HEK293 (cell line): Measurements from ENCODE around the gene WDR44.
A peak's percentile ranks its signal among the peaks of the same experiment; 100 is the strongest.

ENCODE experiments used
- CTCF ChIP-seq: fragments of 450-650 bp; formaldehyde crosslinking; IDR thresholded peaks from 2 replicates; pipeline ENCODE4 v1.5.1; 2016; ENCODE audit warnings: missing biosample characterization, missing genetic modification characterization
- ELK4 ChIP-seq: IDR thresholded peaks from 2 replicates; pipeline ENCODE4 v1.6.1; 2011; ENCODE audit warnings: mild to moderate bottlenecking, low read depth, low read length, borderline replicate concordance
- GLI4 ChIP-seq: fragments of 450-650 bp; formaldehyde crosslinking; IDR thresholded peaks from 2 replicates; pipeline ENCODE4 v1.5.1; 2016; ENCODE audit warnings: missing biosample characterization, missing genetic modification characterization
- HOXA7 ChIP-seq: sonication (generic); formaldehyde crosslinking; IDR thresholded peaks from 2 replicates; pipeline ENCODE4 v1.8.1; 2022; ENCODE audit warnings: missing genetic modification reagents, borderline replicate concordance
- KLF1 ChIP-seq: fragments of 450-650 bp; formaldehyde crosslinking; IDR thresholded peaks from 2 replicates; pipeline ENCODE4 v1.5.1; 2016; ENCODE audit warnings: missing biosample characterization, missing genetic modification characterization
- KLF8 ChIP-seq: fragments of 450-650 bp; formaldehyde crosslinking; IDR thresholded peaks from 2 replicates; pipeline ENCODE4 v1.5.1; 2016; ENCODE audit warnings: missing biosample characterization, missing genetic modification characterization
- MEIS1 ChIP-seq: sonication (generic); formaldehyde crosslinking; IDR thresholded peaks from 2 replicates; pipeline ENCODE4 v1.8.1; 2022; ENCODE audit warnings: missing genetic modification reagents, mild to moderate bottlenecking, borderline replicate concordance
- PBX3 ChIP-seq: sonication (generic); formaldehyde crosslinking; IDR thresholded peaks from 2 replicates; pipeline ENCODE4 v1.8.1; 2022; ENCODE audit warnings: mild to moderate bottlenecking, moderate library complexity, missing genetic modification reagents
- SCRT2 ChIP-seq: fragments of 450-650 bp; formaldehyde crosslinking; IDR thresholded peaks from 2 replicates; pipeline ENCODE4 v1.5.1; 2016; ENCODE audit warnings: missing biosample characterization, missing genetic modification characterization
- WT1 ChIP-seq: fragments of 450-650 bp; formaldehyde crosslinking; IDR thresholded peaks from 2 replicates; pipeline ENCODE4 v1.5.1; 2016; ENCODE audit warnings: missing biosample characterization, missing genetic modification characterization
- YY1 ChIP-seq: fragments of 450-650 bp; formaldehyde crosslinking; IDR thresholded peaks from 2 replicates; pipeline ENCODE4 v1.5.1; 2018; ENCODE audit warnings: missing biosample characterization, missing genetic modification characterization
- ZBTB11 ChIP-seq: fragments of 450-650 bp; formaldehyde crosslinking; conservative IDR thresholded peaks from 2 replicates; pipeline ENCODE4 v1.5.1; 2016; ENCODE audit warnings: low read depth, missing biosample characterization, missing genetic modification characterization
- ZBTB20 ChIP-seq: fragments of 450-650 bp; formaldehyde crosslinking; IDR thresholded peaks from 2 replicates; pipeline ENCODE4 v1.5.1; 2016; ENCODE audit warnings: missing biosample characterization, missing genetic modification characterization
- ZBTB49 ChIP-seq: fragments of 450-650 bp; formaldehyde crosslinking; IDR thresholded peaks from 2 replicates; pipeline ENCODE4 v1.5.1; 2016; ENCODE audit warnings: missing biosample characterization, missing genetic modification characterization, low read depth
- ZBTB7A ChIP-seq: fragments of 450-650 bp; formaldehyde crosslinking; IDR thresholded peaks from 2 replicates; pipeline ENCODE4 v1.5.1; 2016; ENCODE audit warnings: low read depth, missing biosample characterization, missing genetic modification characterization
- ZIC2 ChIP-seq: fragments of 450-650 bp; formaldehyde crosslinking; IDR thresholded peaks from 2 replicates; pipeline ENCODE4 v1.5.1; 2016; ENCODE audit warnings: missing biosample characterization, missing genetic modification characterization
- ZNF19 ChIP-seq: fragments of 450-650 bp; formaldehyde crosslinking; IDR thresholded peaks from 2 replicates; pipeline ENCODE4; 2016; ENCODE audit warnings: missing biosample characterization, missing genetic modification characterization, low read depth
- ZNF311 ChIP-seq: fragments of 450-650 bp; formaldehyde crosslinking; IDR thresholded peaks from 2 replicates; pipeline ENCODE4 v1.5.1; 2017; ENCODE audit warnings: missing biosample characterization, missing genetic modification characterization, borderline replicate concordance
- ZNF362 ChIP-seq: fragments of 450-650 bp; formaldehyde crosslinking; IDR thresholded peaks from 2 replicates; pipeline ENCODE4 v1.5.1; 2016; ENCODE audit warnings: missing biosample characterization, missing genetic modification characterization
- ZNF366 ChIP-seq: fragments of 450-650 bp; formaldehyde crosslinking; conservative IDR thresholded peaks from 2 replicates; pipeline ENCODE4 v1.5.1; 2016; ENCODE audit warnings: missing biosample characterization, missing genetic modification characterization
- ZNF501 ChIP-seq: fragments of 450-650 bp; formaldehyde crosslinking; IDR thresholded peaks from 2 replicates; pipeline ENCODE4 v1.5.1; 2016; ENCODE audit warnings: missing biosample characterization, missing genetic modification characterization
- ZNF580 ChIP-seq: fragments of 450-650 bp; formaldehyde crosslinking; IDR thresholded peaks from 2 replicates; pipeline ENCODE4 v1.5.1; 2016; ENCODE audit warnings: missing biosample characterization, missing genetic modification characterization
- ZNF610 ChIP-seq: fragments of 450-650 bp; formaldehyde crosslinking; IDR thresholded peaks from 2 replicates; pipeline ENCODE4 v1.5.1; 2016; ENCODE audit warnings: missing biosample characterization, missing genetic modification characterization, borderline replicate concordance
- ZNF704 ChIP-seq: fragments of 450-650 bp; formaldehyde crosslinking; IDR thresholded peaks from 2 replicates; pipeline ENCODE4 v1.5.1; 2016; ENCODE audit warnings: missing biosample characterization, missing genetic modification characterization
- ZNF791 ChIP-seq: fragments of 450-650 bp; formaldehyde crosslinking; IDR thresholded peaks from 2 replicates; pipeline ENCODE4 v1.5.1; 2016; ENCODE audit warnings: missing biosample characterization, missing genetic modification characterization
- ZNF830 ChIP-seq: fragments of 450-650 bp; IDR thresholded peaks from 2 replicates; pipeline ENCODE4 v1.5.0; 2018; ENCODE audit warnings: missing biosample characterization, missing genetic modification characterization, low read depth, mild to moderate bottlenecking, moderate library complexity

The WDR44 gene

GRCh38 chrX:118346258-118347094 lies 570 bp downstream of the WDR44 start (continued):
- TF ChIP-seq CTCF: peak; percentile 75
- peak; percentile 61; the same call in 1 of the 2 replicates for TF ChIP-seq ZBTB20 (tag by site-specific recombination)
- no peak for TF ChIP-seq WT1 (tag by site-specific recombination)
- TF ChIP-seq SCRT2 (tag by site-specific recombination): no peak
- no peak for TF ChIP-seq ZNF580
- 0 out of 2 replicates have a peak, but pooled peaks have one; percentile 56 for TF ChIP-seq ZNF501 (tag by site-specific recombination)
- no peak for TF ChIP-seq ZNF704 (tag by site-specific recombination)
- TF ChIP-seq PBX3 (CRISPR knock-in tag): no peak
- 0 out of 2 replicates have a peak, but pooled peaks have one; percentile 8 for TF ChIP-seq ZNF366 (tag by site-specific recombination)
- no peak for TF ChIP-seq ZBTB49 (tag by site-specific recombination)
- TF ChIP-seq KLF1: 0 out of 2 replicates have a peak, but pooled peaks have one; percentile 16
- TF ChIP-seq ZNF830 (tag by site-specific recombination): no peak
- no peak for TF ChIP-seq ELK4
- TF ChIP-seq ZNF610 (tag by site-specific recombination): no peak
- TF ChIP-seq YY1: 0 out of 2 replicates have a peak, but pooled peaks have one; percentile 54
- TF ChIP-seq ZBTB11 (tag by site-specific recombination): peak; percentile 77; the same call in 1 of the 2 replicates
- peak; percentile 69 for TF ChIP-seq ZIC2 (tag by site-specific recombination)
- TF ChIP-seq ZNF311: no peak
- no peak for TF ChIP-seq ZNF791 (tag by site-specific recombination)
- peak; percentile 76; the same call in 1 of the 2 replicates for TF ChIP-seq KLF8
- no peak for TF ChIP-seq ZNF362 (tag by site-specific recombination)
- no peak for TF ChIP-seq ZBTB7A
- no peak for TF ChIP-seq ZNF19 (tag by site-specific recombination)
- no peak for TF ChIP-seq HOXA7 (CRISPR knock-in tag)
- no peak for TF ChIP-seq MEIS1
- no peak for TF ChIP-seq GLI4 (tag by site-specific recombination)
